H9 (cell line): ENCODE measurements around the gene RARG. TPM values are rescaled to one million over a fixed set of nuclear protein-coding genes. Genes with fewer than 3 reads are reported as not detected.
A peak's percentile ranks its signal among the peaks of the same experiment; 100 is the strongest.

ENCODE experiments used
- DNase-seq: peaks from one replicate; pipeline ENCODE4 v3.0.0-alpha.2; 2017
- H2AFZ ChIP-seq: one replicate; pipeline ENCODE4 v1.6.1; 2013; ENCODE audit warnings: mild to moderate bottlenecking, low read length, control low read depth, moderate library complexity
- H2AK5ac ChIP-seq: 2 replicates; pipeline ENCODE4 v1.6.1; 2013; ENCODE audit warnings: low read length, control low read depth, mixed read lengths; ENCODE audit not compliant: insufficient read length
- H2BK120ac ChIP-seq: one replicate; pipeline ENCODE4 v1.6.1; 2013; ENCODE audit warnings: low read depth, mild to moderate bottlenecking, low read length, control low read depth, inconsistent platforms; ENCODE audit not compliant: poor library complexity, severe bottlenecking
- H2BK12ac ChIP-seq: 2 replicates; pipeline ENCODE4 v1.6.1; 2013; ENCODE audit warnings: low read length, control low read depth, mixed read lengths, low read depth; ENCODE audit not compliant: insufficient read length
- H2BK15ac ChIP-seq: 2 replicates; pipeline ENCODE4 v1.6.1; 2013; ENCODE audit warnings: low read depth, low read length, control low read depth
- H2BK20ac ChIP-seq: one replicate; pipeline ENCODE4 v1.6.1; 2013; ENCODE audit warnings: low read depth, mild to moderate bottlenecking, low read length, control low read depth, inconsistent platforms; ENCODE audit not compliant: poor library complexity, severe bottlenecking
- H2BK5ac ChIP-seq: 2 replicates; pipeline ENCODE4 v1.6.1; 2013; ENCODE audit warnings: low read length, control low read depth, mixed read lengths; ENCODE audit not compliant: insufficient read length
- H3K14ac ChIP-seq: 2 replicates; pipeline ENCODE4 v1.6.1; 2013; ENCODE audit warnings: low read length, control low read depth; ENCODE audit not compliant: insufficient read depth
- H3K18ac ChIP-seq: 2 replicates; pipeline ENCODE4 v1.6.1; 2013; ENCODE audit warnings: low read depth, mild to moderate bottlenecking, mixed read lengths, low read length, control low read depth; ENCODE audit not compliant: insufficient read length
- H3K23ac ChIP-seq: 2 replicates; pipeline ENCODE4 v1.6.1; 2013; ENCODE audit warnings: low read length, control low read depth, mixed read lengths, low read depth; ENCODE audit not compliant: insufficient read length
- H3K23me2 ChIP-seq: 2 replicates; pipeline ENCODE4 v1.6.1; 2013; ENCODE audit warnings: low read depth, mild to moderate bottlenecking, mixed read lengths, low read length, control low read depth; ENCODE audit not compliant: insufficient read length, poor library complexity, severe bottlenecking
- H3K27ac ChIP-seq: 2 replicates; pipeline ENCODE4 v1.5.1; 2013; ENCODE audit warnings: low read length, control low read depth, mixed read lengths, low read depth; ENCODE audit not compliant: insufficient read length
- H3K27me3 ChIP-seq: 2 replicates; pipeline ENCODE4 v1.6.1; 2013; ENCODE audit warnings: low read length, control low read depth, inconsistent platforms; ENCODE audit not compliant: insufficient read depth
- H3K4ac ChIP-seq: 2 replicates; pipeline ENCODE4 v1.6.1; 2013; ENCODE audit warnings: low read depth, mild to moderate bottlenecking, control low read depth, inconsistent platforms, low read length, moderate library complexity
- H3K4me1 ChIP-seq: 2 replicates; pipeline ENCODE4 v1.6.1; 2013; ENCODE audit warnings: low read length, control low read depth, inconsistent platforms; ENCODE audit not compliant: insufficient read depth
- H3K4me2 ChIP-seq: 2 replicates; pipeline ENCODE4 v1.6.1; 2013; ENCODE audit warnings: low read length, control low read depth, mixed read lengths; ENCODE audit not compliant: insufficient read length, insufficient read depth
- H3K56ac ChIP-seq: 2 replicates; pipeline ENCODE4 v1.6.1; 2013; ENCODE audit warnings: low read depth, mild to moderate bottlenecking, mixed read lengths, low read length, control low read depth; ENCODE audit not compliant: insufficient read length
- H3K79me1 ChIP-seq: 2 replicates; pipeline ENCODE4 v1.6.1; 2013; ENCODE audit warnings: low read depth, mild to moderate bottlenecking, moderate library complexity, low read length, control low read depth, inconsistent platforms; ENCODE audit not compliant: insufficient read depth, poor library complexity, severe bottlenecking
- H3K79me2 ChIP-seq: 2 replicates; pipeline ENCODE4 v1.6.1; 2013; ENCODE audit warnings: low read length, control low read depth, inconsistent platforms; ENCODE audit not compliant: insufficient read depth
- H3K9ac ChIP-seq: 2 replicates; pipeline ENCODE4 v1.6.1; 2013; ENCODE audit warnings: low read length, control low read depth, mixed read lengths; ENCODE audit not compliant: insufficient read length; ENCODE audit errors: extremely low read depth
- H3K9me3 ChIP-seq: one replicate; pipeline ENCODE4 v1.6.1; 2013; ENCODE audit warnings: low read depth, low read length, inconsistent platforms; ENCODE audit not compliant: control insufficient read depth
- H3T11ph ChIP-seq: one replicate; pipeline ENCODE4 v1.6.1; 2013; ENCODE audit warnings: mild to moderate bottlenecking, low read length, control low read depth, inconsistent platforms
- H4K20me1 ChIP-seq: one replicate; pipeline ENCODE4 v1.6.1; 2013; ENCODE audit not compliant: control insufficient read depth, insufficient read length, insufficient read depth
- H4K5ac ChIP-seq: 2 replicates; pipeline ENCODE4 v1.6.1; 2013; ENCODE audit warnings: low read depth, mild to moderate bottlenecking, mixed read lengths, low read length, control low read depth; ENCODE audit not compliant: insufficient read length
- H4K8ac ChIP-seq: replicated peaks from 2 replicates; pipeline ENCODE4 v1.6.1; 2013; ENCODE audit warnings: low read length, control low read depth, mixed read lengths, low read depth; ENCODE audit not compliant: insufficient read length
- H4K91ac ChIP-seq: 2 replicates; pipeline ENCODE4 v1.6.1; 2013; ENCODE audit warnings: low read depth, mild to moderate bottlenecking, moderate library complexity, mixed read lengths, low read length, control low read depth; ENCODE audit not compliant: insufficient read length
- H3K27ac Mint-ChIP-seq, 3 experiments: 2 replicates in 2 of 3; 3 replicates in 1 of 3; pipeline ENCODE4 v1.8.0; 2020 to 2021; ENCODE audit warnings: mixed read lengths in 3 of 3, mild to moderate bottlenecking in 1 of 3, moderate library complexity in 1 of 3
- H3K27me3 Mint-ChIP-seq: 2 replicates; pipeline ENCODE4 v1.8.0; 2021; ENCODE audit warnings: low read depth, mild to moderate bottlenecking, moderate library complexity, mixed read lengths
- H3K36me3 Mint-ChIP-seq, 3 experiments: 2 replicates in 2 of 3; 3 replicates in 1 of 3; pipeline ENCODE4 v1.8.0; 2020 to 2021; ENCODE audit warnings: low read depth in 3 of 3, mixed read lengths in 3 of 3; ENCODE audit not compliant: insufficient read depth in 1 of 3
- H3K4me1 Mint-ChIP-seq, 2 experiments: 2 replicates each; pipeline ENCODE4 v1.8.0; 2020; ENCODE audit warnings: mixed read lengths in 2 of 2
- H3K4me3 Mint-ChIP-seq, 2 experiments: 2 replicates in 1 of 2; 3 replicates in 1 of 2; pipeline ENCODE4 v1.8.0; 2020 to 2021; ENCODE audit warnings: mild to moderate bottlenecking in 2 of 2, mixed read lengths in 2 of 2, moderate library complexity in 1 of 2
- H3K9me3 Mint-ChIP-seq, 2 experiments: 2 replicates in 1 of 2; 3 replicates in 1 of 2; pipeline ENCODE4 v1.8.0; 2020; ENCODE audit warnings: mild to moderate bottlenecking in 2 of 2, mixed read lengths in 2 of 2, moderate library complexity in 1 of 2
- CTCF ChIP-seq: fragments of 200-600 bp; sonication (generic); conservative IDR thresholded peaks from 3 replicates; pipeline ENCODE4 v1.8.0; 2021; ENCODE audit warnings: antibody characterized with exemption, mild to moderate bottlenecking
- WGBS: extraction: QIAGEN DNeasy Blood & Tissue Kit; methylation state at CpG from one replicate; pipeline ENCODE4 v1.1.7; 2013; ENCODE audit warnings: missing lambda C conversion rate, low lambda C conversion rate, mixed read lengths; ENCODE audit not compliant: insufficient read length; ENCODE audit errors: extremely low coverage; 5-methylcytosine and 5-hydroxymethylcytosine counted together
- total RNA-seq: library from RNA; stranded (reverse); gene quantifications from 2 replicates; pipeline ENCODE4 v1.2.1, GENCODE V29; 2021

The RARG gene
- total RNA-seq, 1 experiment from 2014 or later = 43.7 TPM

GRCh38 chr12:53222170-53222721 lies 9.8 kb downstream of the RARG start:
- Histone ChIP-seq H3K79me1 (no peaks in the 10 kb centered on the region), H3K23me2 (peaks cover 22% of the 10 kb centered on the region), H3K4me1 (peaks cover 29% of the 10 kb centered on the region; the same call in 1 of the 2 replicates), H2BK12ac (no peak overlapping the region), H3K14ac (no peak overlapping the region), H3K79me2 (peaks cover 4% of the 10 kb centered on the region; the same call in 1 of the 2 replicates), H4K91ac (no peak overlapping the region), H4K20me1 (no peaks in the 10 kb centered on the region), H2AFZ (no peak overlapping the region), H3K27ac (no peak overlapping the region), H2AK5ac (no peak overlapping the region), H2BK5ac (no peak overlapping the region), H3K18ac (no peak overlapping the region), H2BK15ac (no peak overlapping the region), H3K27me3 (peaks cover 3% of the 10 kb centered on the region; the same call in 1 of the 2 replicates), H3K23ac (no peak overlapping the region), H3T11ph (no peak overlapping the region), H3K9me3 (no peaks in the 10 kb centered on the region), H3K4ac (no peak overlapping the region), H2BK20ac (no peak overlapping the region), H4K8ac (no peak overlapping the region), H3K4me2 (peak overlapping the region; percentile 25), H2BK120ac (no peak overlapping the region), H4K5ac (no peak overlapping the region), H3K9ac (no peak overlapping the region), H3K56ac (no peak overlapping the region)
- Mint-ChIP-seq H3K4me3 (peak overlapping the region; percentile 55 to 74), H3K27ac (peak overlapping the region in 2 of 3 experiments; percentile 3 to 81; a peak in 4 of 7 replicates), H3K36me3 (peaks cover 6 to 8% (median 8%) of the 10 kb centered on the region in 3 experiments; a peak in 6 of 7 replicates), H3K9me3 (no peaks in the 10 kb centered on the region), H3K4me1 (peaks cover 69% of the 10 kb centered on the region in 2 experiments), H3K27me3 (peaks cover 17% of the 10 kb centered on the region)
- no peak for DNase-seq
- no CpG with 5 or more reads among the region's 5 CpGs for WGBS
- no peak for TF ChIP-seq CTCF
